HG03520 (cell line): Measurements from ENCODE around the gene SGPL1.

Experiments
- ATAC-seq: cut with Tn5 transposase; IDR thresholded peaks from one replicate; pipeline ENCODE4 v1.9.1; 2021; ENCODE audit warnings: mild to moderate bottlenecking, moderate library complexity; ENCODE audit not compliant: unreplicated experiment

The SGPL1 gene

GRCh38 chr10:70807556-70807955 is 8.2 kb upstream of the SGPL1 start:
- no peak for ATAC-seq

GRCh38 chr10:70809011-70809611 is 6.6 kb upstream of the SGPL1 start:
- ATAC-seq, result no peak

- ATAC-seq, result no peak
These were observed 6.0 kb upstream of the SGPL1 start for GRCh38 chr10:70809726-70810125.

GRCh38 chr10:70810967-70811366 is 4.8 kb upstream of the SGPL1 start:
- no peak for ATAC-seq

GRCh38 chr10:70811881-70812280 is 3.9 kb upstream of the SGPL1 start:
- no peak for ATAC-seq

GRCh38 chr10:70812814-70813213 is 2.9 kb upstream of the SGPL1 start:
- no peak for ATAC-seq

- no peak for ATAC-seq
These were observed 1.6 kb upstream of the SGPL1 start for GRCh38 chr10:70814126-70814525.

- peak; percentile 41 for ATAC-seq
These were observed 609 bp downstream of the SGPL1 start for GRCh38 chr10:70816220-70816894.

- ATAC-seq, result no peak
These were observed 5.4 kb downstream of the SGPL1 start for GRCh38 chr10:70820976-70821750.

- no peak for ATAC-seq
These were observed 6.5 kb downstream of the SGPL1 start for GRCh38 chr10:70822076-70822820.

- ATAC-seq, result no peak
These were observed 11.5 kb downstream of the SGPL1 start for GRCh38 chr10:70827086-70827757.

- ATAC-seq, result no peak
These were observed 13.2 kb downstream of the SGPL1 start for GRCh38 chr10:70828923-70829322.

- no peak for ATAC-seq
These were observed 13.8 kb downstream of the SGPL1 start for GRCh38 chr10:70829543-70829942.

- no peak for ATAC-seq
These were observed 14.4 kb downstream of the SGPL1 start for GRCh38 chr10:70830164-70830563.

- ATAC-seq, result no peak
These were observed 16.5 kb downstream of the SGPL1 start for GRCh38 chr10:70832221-70832620.

GRCh38 chr10:70832852-70833528 is 17.2 kb downstream of the SGPL1 start:
- no peak for ATAC-seq

- ATAC-seq, result no peak
These were observed 17.9 kb downstream of the SGPL1 start for GRCh38 chr10:70833601-70834000.

GRCh38 chr10:70834021-70834420 is 18.3 kb downstream of the SGPL1 start:
- no peak for ATAC-seq

- ATAC-seq, result no peak
These were observed 18.8 kb downstream of the SGPL1 start for GRCh38 chr10:70834441-70835151.

GRCh38 chr10:70836319-70836718 is 20.6 kb downstream of the SGPL1 start:
- ATAC-seq, result no peak
